BJ (cell line): ENCODE data around the gene IQCM. TPM values are rescaled to one million over a fixed set of nuclear protein-coding genes. Genes with fewer than 3 reads are reported as not detected.

Experiments
- CTCF ChIA-PET: fragments of 350-600 bp; formaldehyde crosslinking; extraction: SDS; loops from one replicate; lab custom pipeline; 2021; ENCODE audit warnings: antibody characterized with exemption, inconsistent platforms; lab: Yijun Ruan, JAX
- POLR2A ChIA-PET: fragments of 300-600 bp; sonication (Branson Sonifier 250); formaldehyde crosslinking; extraction: SDS; loops from one replicate; lab custom pipeline; 2021; ENCODE audit warnings: antibody characterized with exemption; lab: Charles Lee
- DNase-seq: peaks from one replicate; pipeline ENCODE4 v3.0.0-alpha.2; 2011; ENCODE audit warnings: low read depth
- H3K27me3 ChIP-seq: 2 replicates; pipeline ENCODE4 v1.6.0; 2011; ENCODE audit warnings: low read length; ENCODE audit not compliant: control insufficient read depth, insufficient read depth
- H3K36me3 ChIP-seq: 2 replicates; pipeline ENCODE4 v1.5.1; 2011; ENCODE audit warnings: low read length; ENCODE audit not compliant: control insufficient read depth, insufficient read depth
- H3K4me3 ChIP-seq: 2 replicates; pipeline ENCODE4 v1.5.1; 2011; ENCODE audit warnings: low read depth, mild to moderate bottlenecking, control low read depth, low read length
- CTCF ChIP-seq: IDR thresholded peaks from 2 replicates; pipeline ENCODE4 v1.5.1; 2011; ENCODE audit warnings: low read depth, mild to moderate bottlenecking, control low read depth, inconsistent platforms, low read length, moderate library complexity; ENCODE audit not compliant: insufficient read depth
- polyA plus RNA-seq: library from polyadenylated mRNA; depleted of rRNA; stranded (reverse); fragments of >200 nt; gene quantifications from 2 replicates; pipeline ENCODE4 v1.2.3, GENCODE V29; 2011

IQCM gene
- polyA plus RNA-seq, 1 experiment: not detected

- Histone ChIP-seq H3K4me3 (no peak overlapping the region), H3K36me3 (no peaks in the 10 kb centered on the region), H3K27me3 (no peaks in the 10 kb centered on the region)
- ChIA-PET CTCF (interaction anchor here (0.6 to 0.7 kb wide), 2 partner anchors 16 to 147 kb away, joined by 3 read pairs; no protein-coding TSS in a partner anchor), POLR2A (no interaction called here)
- peak; percentile 89 for DNase-seq
- TF ChIP-seq CTCF: no peak
Observed at GRCh38 chr4:149823769-149824221, 8.2 kb upstream of the IQCM start.

- TF ChIP-seq CTCF: no peak
- H3K27me3 ChIP-seq: no peaks in the 10 kb centered on the region
- no peak overlapping the region for H3K4me3 ChIP-seq
- CTCF ChIA-PET: no interaction called here
- POLR2A ChIA-PET: no interaction called here
- H3K36me3 ChIP-seq: no peaks in the 10 kb centered on the region
- no peak for DNase-seq
Observed at GRCh38 chr4:149801416-149801815, 14.2 kb downstream of the IQCM start.

- no peak overlapping the region for H3K4me3 ChIP-seq
- H3K27me3 ChIP-seq: no peaks in the 10 kb centered on the region
- ChIA-PET POLR2A (no interaction called here), CTCF (interaction anchor here (0.9 kb wide), 1 partner anchor 88 kb away, joined by 4 read pairs; no protein-coding TSS in a partner anchor)
- no peaks in the 10 kb centered on the region for H3K36me3 ChIP-seq
- TF ChIP-seq CTCF: no peak
- DNase-seq: no peak
Observed at GRCh38 chr4:149799546-149799945, 16.1 kb downstream of the IQCM start.

GRCh38 chr4:149796381-149796780 lies 19.3 kb downstream of the IQCM start:
- no peak for TF ChIP-seq CTCF
- H3K4me3 ChIP-seq: no peak overlapping the region
- ChIA-PET POLR2A (no interaction called here), CTCF (interaction anchor here (0.6 kb wide), 1 partner anchor 11 kb away, joined by 3 read pairs; no protein-coding TSS in a partner anchor)
- no peaks in the 10 kb centered on the region for H3K27me3 ChIP-seq
- no peak for DNase-seq
- H3K36me3 ChIP-seq: no peaks in the 10 kb centered on the region

- CTCF ChIA-PET: interaction anchor here (0.8 kb wide), 1 partner anchor 10 kb away, joined by 3 read pairs; no protein-coding TSS in a partner anchor
- no peak for DNase-seq
- POLR2A ChIA-PET: no interaction called here
- Histone ChIP-seq H3K27me3 (no peaks in the 10 kb centered on the region), H3K4me3 (no peak overlapping the region), H3K36me3 (no peaks in the 10 kb centered on the region)
- no peak for TF ChIP-seq CTCF
Observed at GRCh38 chr4:149795256-149795655, 20.4 kb downstream of the IQCM start.
